Hepatocyte (in vitro differentiated cells): ENCODE data around the gene MAPK8IP3. TPM values are rescaled to one million over a fixed set of nuclear protein-coding genes. Genes with fewer than 3 reads are reported as not detected.
"Not testable (repeated sequence)": the region's sequence is repeated elsewhere in the genome, so short reads cannot be mapped to it uniquely, and the experiment has no call there.

ENCODE experiments used
- DNase-seq: peaks from one replicate; pipeline ENCODE4 v3.0.0-alpha.2; 2016; ENCODE audit warnings: low spot score
- H2AFZ ChIP-seq: fragments of 200-600 bp; sonication (generic); 2 replicates; pipeline ENCODE4 v1.6.0; 2016; ENCODE audit warnings: antibody characterized with exemption, mild to moderate bottlenecking
- H3K27ac ChIP-seq: fragments of 200-600 bp; sonication (generic); 2 replicates; pipeline ENCODE4 v1.5.1; 2016; ENCODE audit warnings: mild to moderate bottlenecking
- H3K27me3 ChIP-seq: fragments of 200-600 bp; sonication (generic); 2 replicates; pipeline ENCODE4 v1.6.1; 2016
- H3K36me3 ChIP-seq: fragments of 200-600 bp; sonication (generic); replicated peaks from 2 replicates; pipeline ENCODE4 v1.5.1; 2016; ENCODE audit warnings: low read depth; ENCODE audit not compliant: insufficient read depth
- H3K4me1 ChIP-seq: fragments of 200-600 bp; sonication (generic); 2 replicates; pipeline ENCODE4 v1.5.1; 2016; ENCODE audit warnings: mild to moderate bottlenecking, moderate library complexity; ENCODE audit not compliant: insufficient read depth
- H3K4me2 ChIP-seq: fragments of 200-600 bp; sonication (generic); 2 replicates; pipeline ENCODE4 v1.6.0; 2016
- H3K4me3 ChIP-seq: fragments of 200-600 bp; sonication (generic); 2 replicates; pipeline ENCODE4 v1.5.1; 2016; ENCODE audit warnings: mild to moderate bottlenecking
- H3K79me2 ChIP-seq: fragments of 200-600 bp; sonication (generic); 2 replicates; pipeline ENCODE4 v1.6.0; 2017; ENCODE audit warnings: mild to moderate bottlenecking
- H3K9me2 ChIP-seq: fragments of 200-600 bp; sonication (generic); replicated peaks from 2 replicates; pipeline ENCODE4 v1.6.0; 2017; ENCODE audit warnings: mild to moderate bottlenecking; ENCODE audit not compliant: insufficient read depth
- H3K9me3 ChIP-seq: fragments of 200-600 bp; sonication (generic); 2 replicates; pipeline ENCODE4 v1.5.1; 2016; ENCODE audit warnings: low read depth, mild to moderate bottlenecking
- H4K20me1 ChIP-seq: fragments of 200-600 bp; sonication (generic); 2 replicates; pipeline ENCODE4 v1.6.0; 2016; ENCODE audit warnings: mild to moderate bottlenecking; ENCODE audit not compliant: insufficient read depth, poor library complexity, severe bottlenecking
- CTCF ChIP-seq: fragments of 200-600 bp; sonication (generic); IDR thresholded peaks from 2 replicates; pipeline ENCODE4 v1.5.1; 2016; ENCODE audit warnings: antibody characterized with exemption, mild to moderate bottlenecking; ENCODE audit not compliant: poor library complexity
- EZH2 ChIP-seq: fragments of 200-600 bp; sonication (generic); IDR thresholded peaks from 2 replicates; pipeline ENCODE4 v1.6.1; 2016; ENCODE audit warnings: antibody characterized with exemption, mild to moderate bottlenecking, borderline replicate concordance
- EZH2phosphoT487 ChIP-seq: fragments of 200-600 bp; sonication (generic); IDR thresholded peaks from one replicate; pipeline ENCODE4 v1.6.1; 2018; ENCODE audit warnings: antibody characterized with exemption, mild to moderate bottlenecking, low read depth, moderate library complexity; ENCODE audit not compliant: unreplicated experiment, severe bottlenecking
- WGBS: methylation state at CpG from one replicate; pipeline ENCODE4 v1.1.6; 2016; ENCODE audit warnings: low lambda C conversion rate; ENCODE audit errors: missing lambda C conversion rate; 5-methylcytosine and 5-hydroxymethylcytosine counted together
- polyA plus RNA-seq: library from polyadenylated mRNA; unstranded; fragments of >200 nt; fragmentation: Nextera tagmentation; extraction: Ambion mirVana; gene quantifications from 2 replicates; pipeline ENCODE4 v1.2.1, GENCODE V29; 2016
- total RNA-seq: library from RNA; depleted of rRNA; stranded (reverse); fragments of >200 nt; gene quantifications from 2 replicates; pipeline ENCODE4 v1.2.3, GENCODE V29; 2014

The MAPK8IP3 gene
- total and polyA plus RNA-seq, 2 experiments from 2014 or later, result 42.3 to 44.9 TPM

GRCh38 chr16:1794908-1795666 lies 89.1 kb downstream of the MAPK8IP3 start:
- Histone ChIP-seq H3K9me3 (no peaks in the 10 kb centered on the region), H3K27ac (peak overlapping the region; percentile 83), H4K20me1 (no peaks in the 10 kb centered on the region), H3K4me3 (no peak overlapping the region), H2AFZ (no peak overlapping the region), H3K79me2 (no peaks in the 10 kb centered on the region), H3K4me1 (peaks cover 14% of the 10 kb centered on the region), H3K27me3 (no peaks in the 10 kb centered on the region), H3K9me2 (no peaks in the 10 kb centered on the region), H3K4me2 (peak overlapping the region; percentile 30), H3K36me3 (no peaks in the 10 kb centered on the region)
- DNase-seq, result peak; percentile 3
- no peak for TF ChIP-seq EZH2
- no peak for TF ChIP-seq EZH2phosphoT487
- no peak for TF ChIP-seq CTCF
- 88% methylated on average over 26 of the region's 32 CpGs for WGBS

GRCh38 chr16:1799263-1799662 lies 93.3 kb downstream of the MAPK8IP3 start:
- H2AFZ ChIP-seq, H3K4me2 ChIP-seq: not testable (repeated sequence)
- 77% methylated on average over 5 of the region's 5 CpGs for WGBS

GRCh38 chr16:1800701-1801100 lies 94.7 kb downstream of the MAPK8IP3 start:
- H3K4me1 ChIP-seq, result no peaks in the 10 kb centered on the region
- no peak for DNase-seq
- H3K27ac ChIP-seq, result no peak overlapping the region
- no peaks in the 10 kb centered on the region for H3K27me3 ChIP-seq
- no peaks in the 10 kb centered on the region for H3K79me2 ChIP-seq
- H2AFZ ChIP-seq, result no peak overlapping the region
- H3K9me3 ChIP-seq, result no peaks in the 10 kb centered on the region
- no peaks in the 10 kb centered on the region for H3K9me2 ChIP-seq
- TF ChIP-seq CTCF (no peak), EZH2 (no peak), EZH2phosphoT487 (no peak)
- WGBS, result 91% methylated on average over 10 of the region's 10 CpGs
- H3K36me3 ChIP-seq, result no peaks in the 10 kb centered on the region
- no peak overlapping the region for H3K4me3 ChIP-seq
- H4K20me1 ChIP-seq, result no peaks in the 10 kb centered on the region
- no peak overlapping the region for H3K4me2 ChIP-seq

More at GRCh38 chr16:1799263-1799662, 93.3 kb downstream of the MAPK8IP3 start:
- not testable (repeated sequence) for H3K4me1 ChIP-seq, DNase-seq, H3K9me3 ChIP-seq, H3K4me3 ChIP-seq, H4K20me1 ChIP-seq, H3K79me2 ChIP-seq, H3K9me2 ChIP-seq, H3K36me3 ChIP-seq, H3K27me3 ChIP-seq, H3K27ac ChIP-seq

GRCh38 chr16:1807626-1808025 lies 101.6 kb downstream of the MAPK8IP3 start:
- Histone ChIP-seq H3K27ac (no peak overlapping the region), H3K36me3 (no peaks in the 10 kb centered on the region), H3K4me1 (no peaks in the 10 kb centered on the region), H3K79me2 (no peaks in the 10 kb centered on the region), H2AFZ (no peak overlapping the region), H3K9me3 (no peaks in the 10 kb centered on the region), H3K27me3 (no peaks in the 10 kb centered on the region), H3K4me2 (no peak overlapping the region), H3K9me2 (no peaks in the 10 kb centered on the region), H4K20me1 (no peaks in the 10 kb centered on the region), H3K4me3 (no peak overlapping the region)
- no peak for TF ChIP-seq EZH2
- DNase-seq, result no peak
- WGBS, result 90% methylated on average over 10 of the region's 10 CpGs
